ENCODE data around the gene GATAD2A.

Gene GATAD2A

GRCh38 chr19:19505669-19506326, 100.3 kb downstream of the GATAD2A start:
- DNase-seq (ENCODE audit: low read depth, low spot score) = no peak

DNA sequence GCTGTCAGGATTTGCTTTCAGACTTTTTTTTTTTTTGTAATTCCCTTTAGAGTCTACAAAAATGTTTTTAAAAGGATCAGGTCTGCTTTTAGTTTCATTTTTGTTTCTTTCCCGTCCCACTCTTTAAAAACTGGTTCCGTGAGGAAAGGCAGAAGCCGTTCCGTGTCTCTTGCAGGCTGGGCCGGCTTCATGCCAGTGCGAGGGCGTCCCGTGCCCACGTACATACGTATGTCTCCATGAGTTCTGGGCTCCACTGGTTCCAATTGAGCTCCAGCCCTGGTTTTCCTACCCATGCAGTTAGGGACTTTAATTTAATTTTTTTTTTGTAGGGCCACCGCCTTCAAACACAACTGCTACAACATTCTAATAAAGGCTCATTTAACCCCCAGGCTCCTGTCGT, 101.1 kb downstream of the GATAD2A start:
- no peak for DNase-seq (ENCODE audit: low read depth, low spot score)

DNA sequence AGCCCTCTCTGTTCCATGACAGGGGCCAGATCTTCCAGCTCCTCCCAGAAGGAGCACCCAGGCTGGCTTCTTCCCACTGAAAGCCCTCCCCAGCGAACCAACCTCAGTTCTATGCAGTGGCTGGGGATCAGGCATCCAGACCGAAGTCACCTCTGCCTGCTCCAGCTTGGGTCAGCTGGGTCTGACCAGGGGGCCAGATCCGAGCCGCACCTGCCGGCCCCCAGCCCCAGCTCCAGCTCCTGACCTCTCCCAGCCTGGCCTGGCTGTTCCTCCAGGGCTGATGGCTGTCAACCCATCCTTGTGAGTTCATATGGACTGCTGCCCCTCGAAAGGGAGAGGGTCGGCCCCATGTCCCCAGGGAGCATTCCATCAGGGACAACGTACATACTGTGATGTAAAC, 101.9 kb downstream of the GATAD2A start:
- DNase-seq (ENCODE audit: low read depth, low spot score) = no peak

- no peak for DNase-seq (ENCODE audit: low read depth, low spot score)
Measured at GRCh38 chr19:19508217-19508616, 102.7 kb downstream of the GATAD2A start.

- no peak for DNase-seq (ENCODE audit: low read depth, low spot score)
Measured at GRCh38 chr19:19510432-19510831, 105.0 kb downstream of the GATAD2A start.

GRCh38 chr19:19513682-19514081, 108.2 kb downstream of the GATAD2A start:
- DNase-seq (ENCODE audit: low read depth, low spot score) = no peak

DNA sequence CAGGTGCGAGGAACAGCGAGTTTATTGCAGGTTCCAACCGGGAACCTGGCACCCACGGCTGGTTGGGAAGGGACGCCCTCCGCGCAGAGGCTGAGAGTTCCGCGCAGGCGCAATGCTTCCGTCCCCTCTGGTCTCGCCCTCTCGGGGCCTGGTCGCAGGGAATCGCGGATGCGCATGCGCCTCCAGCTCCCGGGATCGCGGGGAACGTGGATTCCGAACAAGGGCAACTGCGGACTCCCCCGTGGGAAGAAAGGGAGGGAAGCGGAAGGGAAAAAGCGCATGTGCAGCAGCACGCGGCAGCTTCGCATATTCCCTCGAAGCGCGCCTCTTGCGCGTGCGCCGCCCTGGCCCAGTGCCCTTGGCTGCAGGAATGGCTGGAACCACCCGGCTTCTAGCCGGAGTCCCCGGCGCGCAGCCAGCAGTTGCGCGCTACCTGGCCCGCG, 108.8 kb downstream of the GATAD2A start:
- DNase-seq (ENCODE audit: low read depth, low spot score) = no peak

DNA sequence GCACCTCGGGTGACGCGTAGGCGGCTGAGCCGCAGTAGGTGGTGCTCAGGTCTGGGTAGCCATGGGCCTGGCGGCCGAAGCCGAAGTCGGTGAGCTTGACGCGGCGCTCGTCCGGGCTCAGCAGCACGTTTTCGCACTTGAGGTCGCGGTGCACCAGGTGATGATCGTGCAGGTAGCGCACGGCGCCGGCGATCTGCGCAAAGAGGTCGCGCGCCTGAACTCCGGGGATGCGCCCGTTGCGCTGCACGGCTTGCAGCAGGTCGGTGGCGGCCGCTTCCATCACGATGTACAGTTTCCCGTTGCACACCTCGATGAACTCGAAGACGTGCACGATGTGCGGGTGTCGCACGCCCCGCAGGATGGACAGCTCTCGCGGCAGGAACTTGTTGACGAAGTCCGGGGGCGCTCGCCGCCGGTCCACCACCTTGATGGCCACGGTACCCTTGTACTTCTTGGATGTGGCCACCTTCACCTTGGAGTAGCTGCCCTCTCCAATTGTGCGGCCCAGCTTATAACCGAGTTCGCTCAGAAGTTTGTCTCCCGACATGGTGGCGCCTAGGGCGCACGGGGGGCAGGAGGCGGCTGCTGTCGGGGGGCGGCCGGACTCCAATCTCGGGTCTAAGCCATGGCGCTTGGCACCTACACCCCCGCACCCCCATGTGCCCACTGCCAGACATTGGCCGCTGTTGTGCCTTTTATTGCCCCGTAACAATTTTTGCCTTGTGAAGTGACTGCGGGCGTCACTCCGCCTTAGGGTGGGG, 109.6 kb downstream of the GATAD2A start, which contains the start of gene TSSK6:
TSSK6 (minus strand) TSS at position 668 of the 761 bp plus-strand sequence; CDS start at position 547, 121 bp downstream.
- DNase-seq (ENCODE audit: low read depth, low spot score) = no peak

DNA sequence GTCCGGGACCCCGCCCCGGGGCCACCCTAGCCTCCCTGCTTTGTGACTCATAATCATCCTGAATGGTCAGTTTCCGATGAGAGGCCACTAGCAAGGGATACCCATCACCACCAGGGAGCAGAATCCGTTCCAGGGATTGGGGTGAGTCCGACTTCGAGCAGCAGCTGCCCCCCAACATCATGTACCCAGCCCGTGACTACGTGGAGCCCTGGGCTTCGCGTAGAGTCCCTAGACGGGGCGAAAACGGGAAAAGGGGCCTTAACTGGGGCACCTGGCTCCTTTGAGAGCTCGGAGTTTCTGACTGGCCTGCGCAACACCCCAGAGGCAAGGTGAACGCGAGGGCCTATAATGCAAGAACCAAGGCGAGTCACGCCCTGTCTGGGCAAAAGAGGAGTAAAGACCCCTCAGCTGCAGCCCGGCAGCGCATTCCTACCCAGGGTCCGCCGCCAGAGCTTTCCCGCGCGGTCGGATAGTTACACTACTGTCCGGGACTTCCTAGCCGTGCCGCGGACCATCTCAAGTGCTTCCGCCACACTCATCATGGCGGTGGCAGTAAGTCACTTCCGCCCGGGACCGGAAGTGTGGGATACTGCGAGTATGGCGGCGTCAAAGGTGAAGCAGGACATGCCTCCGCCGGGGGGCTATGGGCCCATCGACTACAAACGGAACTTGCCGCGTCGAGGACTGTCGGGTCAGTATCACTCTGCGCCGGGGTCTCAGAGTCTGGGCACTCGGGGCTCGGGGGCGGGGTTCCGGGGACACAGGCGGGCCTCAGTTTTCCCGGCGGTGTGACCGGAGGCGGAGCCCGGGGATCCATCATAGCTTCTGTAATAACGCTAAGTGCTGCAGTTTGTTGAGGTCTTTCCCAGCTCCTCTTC, 110.4 kb downstream of the GATAD2A start, which contains the start of gene NDUFA13:
NDUFA13 (plus strand) TSS at position 584 of the 878 bp plus-strand sequence; CDS start at position 598, 14 bp downstream.
- DNase-seq (ENCODE audit: low read depth, low spot score) = peak; percentile 78

- DNase-seq (ENCODE audit: low read depth, low spot score) = no peak
Measured at GRCh38 chr19:19517235-19517619, 111.8 kb downstream of the GATAD2A start.

DNA sequence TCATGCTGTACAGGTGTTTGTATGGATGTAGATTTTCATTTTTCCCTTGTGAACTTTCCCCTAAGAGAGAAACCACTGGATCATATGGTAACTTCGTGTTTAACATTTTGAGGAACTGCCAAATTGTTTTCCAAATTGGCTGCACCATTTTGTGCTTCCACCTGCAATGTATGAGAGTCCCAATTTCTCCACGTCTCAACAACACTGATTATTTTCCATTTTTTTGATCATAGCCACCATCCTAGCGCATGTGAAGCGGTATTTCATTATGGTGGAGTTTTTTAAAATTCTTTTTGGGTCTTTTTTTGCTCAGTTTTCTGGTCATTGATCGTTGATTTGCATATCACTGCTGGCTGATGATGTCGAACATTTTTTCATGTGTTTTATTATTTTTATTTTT, 115.5 kb downstream of the GATAD2A start:
- DNase-seq (ENCODE audit: low read depth, low spot score) = no peak

DNA sequence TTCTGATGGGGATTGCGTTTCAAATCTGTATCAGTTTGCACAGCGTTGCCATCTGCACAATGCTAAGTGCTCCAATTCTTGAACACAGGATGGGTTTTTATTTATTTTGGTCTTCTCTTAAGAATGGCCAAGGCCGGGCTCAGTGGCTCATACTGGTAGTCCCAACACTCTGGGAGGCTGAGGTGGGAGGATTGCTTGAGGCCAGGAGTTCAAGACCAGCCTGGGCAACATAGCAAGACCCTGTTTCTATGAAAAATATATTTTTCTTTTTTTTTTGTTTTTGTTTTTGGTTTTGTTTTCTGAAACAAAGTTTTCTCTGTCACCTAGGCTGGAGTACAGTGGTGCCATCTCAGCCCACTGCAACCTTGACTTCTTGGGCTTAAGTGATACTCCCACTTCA, 117.7 kb downstream of the GATAD2A start:
- DNase-seq (ENCODE audit: low read depth, low spot score) = no peak

DNA sequence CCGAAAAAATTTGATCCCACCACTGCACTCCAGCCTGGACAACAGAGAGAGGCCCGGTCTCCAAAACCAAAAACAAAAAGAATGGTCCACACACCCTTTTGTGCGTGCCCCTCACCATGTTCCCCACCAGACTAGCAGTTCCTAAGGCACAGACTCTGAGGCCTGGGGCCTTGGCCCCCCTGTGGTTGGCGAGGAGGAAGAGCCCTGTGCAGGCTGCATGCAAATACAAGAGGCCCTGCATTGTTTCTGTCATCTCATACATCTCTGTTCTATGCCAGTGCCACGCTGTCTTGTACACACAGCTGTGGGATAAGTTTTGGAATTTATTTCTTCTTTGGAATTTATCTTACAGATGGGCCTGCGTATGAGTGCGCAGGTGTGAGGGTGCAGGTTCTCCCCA, 118.6 kb downstream of the GATAD2A start:
- no peak for DNase-seq (ENCODE audit: low read depth, low spot score)

- no peak for DNase-seq (ENCODE audit: low read depth, low spot score)
Measured at GRCh38 chr19:19525611-19526380, 120.3 kb downstream of the GATAD2A start.

DNA sequence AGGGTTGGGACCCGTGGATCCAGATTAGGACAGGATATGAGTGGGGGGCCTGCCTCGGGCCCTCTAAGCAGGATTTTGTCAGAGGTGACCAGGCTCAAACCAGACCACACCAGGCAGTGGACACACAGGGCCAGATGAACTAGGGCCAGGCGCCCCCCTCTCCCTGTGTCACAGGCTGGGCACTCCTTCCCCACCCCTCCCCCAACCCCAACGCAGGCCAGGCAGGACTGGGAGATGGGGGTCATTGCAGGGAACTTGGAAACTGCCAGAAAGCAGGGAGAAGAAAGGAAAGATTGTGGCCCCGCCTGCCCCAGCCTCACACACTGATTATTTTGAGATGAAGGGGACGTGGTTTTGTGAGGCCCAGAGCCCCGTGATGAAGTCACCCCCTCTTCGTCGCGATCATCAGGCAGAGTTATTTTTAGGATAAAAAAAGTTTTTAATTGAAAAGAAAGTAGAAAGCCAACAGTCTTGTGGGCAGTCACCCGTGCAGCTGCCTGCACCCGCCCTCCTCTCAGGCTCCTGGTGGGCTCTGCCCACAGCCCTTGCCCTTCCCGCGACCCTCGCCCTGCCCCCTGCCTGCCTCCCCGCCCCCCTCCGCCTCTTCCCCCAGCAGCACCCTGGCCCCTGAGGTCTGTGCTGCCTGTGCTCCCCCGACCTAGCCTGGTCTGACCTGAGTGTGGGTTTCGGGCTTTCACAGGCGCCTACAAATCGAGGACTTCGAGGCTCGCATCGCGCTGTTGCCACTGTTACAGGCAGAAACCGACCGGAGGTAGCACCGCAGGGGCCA, 121.3 kb downstream of the GATAD2A start:
- no peak for DNase-seq (ENCODE audit: low read depth, low spot score)

GRCh38 chr19:19527371-19527656, 121.8 kb downstream of the GATAD2A start:
- DNase-seq (ENCODE audit: low read depth, low spot score) = no peak

DNA sequence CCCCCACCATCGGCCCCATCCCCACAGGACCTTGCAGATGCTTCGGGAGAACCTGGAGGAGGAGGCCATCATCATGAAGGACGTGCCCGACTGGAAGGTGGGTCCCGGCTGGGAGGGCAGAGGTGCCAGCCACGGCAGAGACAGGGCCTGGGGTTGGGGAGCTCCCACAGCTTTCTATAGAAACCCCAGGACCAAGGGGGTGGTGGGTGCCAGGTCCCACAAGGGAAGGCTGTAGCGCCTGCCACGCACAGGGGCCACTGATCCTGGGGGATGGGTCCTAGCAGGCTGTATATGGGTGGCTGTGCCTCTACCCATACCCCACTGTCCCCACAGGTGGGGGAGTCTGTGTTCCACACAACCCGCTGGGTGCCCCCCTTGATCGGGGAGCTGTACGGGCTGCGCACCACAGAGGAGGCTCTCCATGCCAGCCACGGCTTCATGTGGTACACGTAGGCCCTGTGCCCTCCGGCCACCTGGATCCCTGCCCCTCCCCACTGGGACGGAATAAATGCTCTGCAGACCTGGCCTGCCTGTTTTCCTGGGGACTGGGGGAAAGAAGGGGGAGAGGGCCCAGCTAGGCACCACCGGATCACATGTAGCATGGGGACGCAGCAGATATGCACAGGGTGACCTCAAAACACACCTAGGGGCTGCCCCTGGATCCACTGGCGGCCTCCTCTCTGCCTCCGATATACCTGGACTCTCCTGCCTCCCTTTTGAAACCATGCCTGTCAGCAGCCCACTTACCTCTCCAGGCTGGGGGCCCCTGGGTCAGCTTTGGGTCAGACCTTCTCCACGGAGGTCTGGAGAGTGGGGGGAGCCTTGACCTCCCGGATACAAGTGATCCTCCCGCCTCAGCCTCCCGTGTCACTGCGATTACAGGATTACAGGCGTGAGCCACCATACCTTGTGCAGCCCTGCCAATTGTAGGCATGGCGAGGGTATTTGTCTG, 122.5 kb downstream of the GATAD2A start:
- no peak for DNase-seq (ENCODE audit: low read depth, low spot score)

GRCh38 chr19:19528721-19529490, 123.4 kb downstream of the GATAD2A start, which contains the start of gene YJEFN3:
Gene YJEFN3, plus strand, starts transcription at chr19:19528911. Its CDS starts 22 bp downstream, at chr19:19528933.
- no peak for DNase-seq (ENCODE audit: low read depth, low spot score)
